WERI-Rb-1 (cell line): ENCODE results near the gene BEND6.
A peak's percentile ranks its signal among the peaks of the same experiment; 100 is the strongest.

ENCODE experiments used
- DNase-seq: peaks from one replicate; pipeline ENCODE4 v3.0.0-alpha.2; 2020
- H3K27ac ChIP-seq: fragments of 250-450 bp; sonication (Bioruptor Pico); 2 replicates; pipeline ENCODE4 v1.5.1; 2020; ENCODE audit warnings: mild to moderate bottlenecking, moderate library complexity
- H3K27me3 ChIP-seq: fragments of 250-450 bp; sonication (Bioruptor Pico); 2 replicates; pipeline ENCODE4 v1.5.1; 2021; ENCODE audit warnings: mild to moderate bottlenecking, low read depth, moderate library complexity; ENCODE audit not compliant: insufficient read depth, severe bottlenecking
- H3K36me3 ChIP-seq: fragments of 250-450 bp; sonication (Bioruptor Pico); 2 replicates; pipeline ENCODE4 v1.5.1; 2020; ENCODE audit warnings: mild to moderate bottlenecking, moderate library complexity
- H3K4me3 ChIP-seq: 2 replicates; pipeline ENCODE4 v1.5.1; 2011; ENCODE audit warnings: low read depth, mild to moderate bottlenecking, control low read depth, low read length
- H3K9me3 ChIP-seq: fragments of 250-450 bp; sonication (Bioruptor Pico); 2 replicates; pipeline ENCODE4 v1.5.1; 2021; ENCODE audit warnings: mild to moderate bottlenecking, moderate library complexity; ENCODE audit not compliant: severe bottlenecking
- TF ChIP-seq, protein P1 (sequence below): IDR thresholded peaks from 2 replicates; pipeline ENCODE4 v1.5.1; 2011; ENCODE audit warnings: low read depth, mild to moderate bottlenecking, control low read depth, inconsistent platforms, low read length

Gene BEND6

DNA sequence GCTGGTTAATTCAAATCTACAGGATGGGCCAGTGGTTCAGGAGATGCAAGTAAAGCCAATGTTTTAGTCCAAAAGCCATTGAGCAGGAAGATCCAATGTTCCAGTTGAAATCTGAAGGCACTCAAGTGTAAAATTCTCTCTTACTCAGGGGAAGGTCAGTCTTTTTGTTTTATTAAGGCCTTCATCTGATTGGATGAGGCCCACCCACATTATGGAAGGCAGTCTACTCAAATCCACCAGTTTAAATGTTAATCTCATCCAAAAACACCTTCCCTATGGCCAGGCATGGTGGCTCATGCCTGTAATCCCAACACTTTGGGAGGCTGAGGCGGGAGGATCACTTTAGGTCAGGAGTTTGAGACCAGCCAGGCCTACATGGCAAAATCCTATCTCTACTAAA lies 31.3 kb upstream of the BEND6 start:
- no peaks in the 10 kb centered on the region for H3K27me3 ChIP-seq
- H3K36me3 ChIP-seq = no peaks in the 10 kb centered on the region
- H3K9me3 ChIP-seq = no peaks in the 10 kb centered on the region
- H3K27ac ChIP-seq = no peak overlapping the region
- TF ChIP-seq, protein P1, sequence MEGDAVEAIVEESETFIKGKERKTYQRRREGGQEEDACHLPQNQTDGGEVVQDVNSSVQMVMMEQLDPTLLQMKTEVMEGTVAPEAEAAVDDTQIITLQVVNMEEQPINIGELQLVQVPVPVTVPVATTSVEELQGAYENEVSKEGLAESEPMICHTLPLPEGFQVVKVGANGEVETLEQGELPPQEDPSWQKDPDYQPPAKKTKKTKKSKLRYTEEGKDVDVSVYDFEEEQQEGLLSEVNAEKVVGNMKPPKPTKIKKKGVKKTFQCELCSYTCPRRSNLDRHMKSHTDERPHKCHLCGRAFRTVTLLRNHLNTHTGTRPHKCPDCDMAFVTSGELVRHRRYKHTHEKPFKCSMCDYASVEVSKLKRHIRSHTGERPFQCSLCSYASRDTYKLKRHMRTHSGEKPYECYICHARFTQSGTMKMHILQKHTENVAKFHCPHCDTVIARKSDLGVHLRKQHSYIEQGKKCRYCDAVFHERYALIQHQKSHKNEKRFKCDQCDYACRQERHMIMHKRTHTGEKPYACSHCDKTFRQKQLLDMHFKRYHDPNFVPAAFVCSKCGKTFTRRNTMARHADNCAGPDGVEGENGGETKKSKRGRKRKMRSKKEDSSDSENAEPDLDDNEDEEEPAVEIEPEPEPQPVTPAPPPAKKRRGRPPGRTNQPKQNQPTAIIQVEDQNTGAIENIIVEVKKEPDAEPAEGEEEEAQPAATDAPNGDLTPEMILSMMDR = no peak
- no peak overlapping the region for H3K4me3 ChIP-seq
- no peak for DNase-seq

DNA sequence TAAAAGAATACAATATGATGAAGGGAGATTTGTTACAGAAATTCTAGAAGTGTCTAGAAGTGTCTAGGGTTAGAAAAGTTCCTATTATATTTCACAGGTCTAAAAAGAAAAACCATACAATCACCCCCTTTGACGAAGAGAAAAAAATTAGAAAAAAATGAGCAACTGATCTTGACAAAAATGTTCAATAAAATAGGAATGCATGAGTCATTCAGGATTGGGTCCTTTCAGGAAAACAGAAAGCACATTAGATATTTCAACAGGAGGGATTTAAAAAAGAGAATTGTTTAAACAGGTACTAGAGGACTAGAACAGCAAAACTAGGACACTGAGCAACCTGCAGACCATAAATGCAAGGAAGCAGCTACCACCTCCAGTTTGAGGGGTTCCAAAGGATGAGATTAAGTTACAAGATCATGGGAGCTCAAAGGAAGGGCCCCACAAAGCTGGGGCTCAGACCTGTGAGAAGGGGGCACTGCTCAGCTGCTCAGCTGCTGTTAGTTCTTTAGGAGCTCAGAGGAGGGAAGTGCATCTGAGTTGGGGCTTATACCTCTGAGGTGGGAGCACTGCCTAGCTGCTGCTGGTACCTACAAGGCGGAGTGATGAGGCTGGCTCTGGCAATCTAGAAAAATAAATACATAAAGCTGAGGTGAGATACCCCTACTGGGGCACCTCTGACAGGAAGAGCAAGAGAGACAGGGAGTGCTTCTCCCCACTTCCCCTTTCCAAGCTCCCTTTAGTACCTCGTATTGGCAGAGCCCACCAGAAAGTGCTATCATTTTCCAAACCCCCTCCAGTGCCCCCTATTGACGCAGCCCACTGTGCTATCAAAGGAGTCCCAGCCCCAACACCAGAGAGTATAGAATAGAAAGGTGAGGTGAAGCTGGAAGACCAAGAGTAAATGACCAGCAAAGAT lies 27.1 kb upstream of the BEND6 start:
- Histone ChIP-seq H3K27ac (no peak overlapping the region), H3K9me3 (no peaks in the 10 kb centered on the region), H3K4me3 (no peak overlapping the region), H3K36me3 (no peaks in the 10 kb centered on the region), H3K27me3 (no peaks in the 10 kb centered on the region)
- TF ChIP-seq, protein P1 = 0 out of 2 replicates have a peak, but pooled peaks have one; percentile 24
- DNase-seq = peak; percentile 37

DNA sequence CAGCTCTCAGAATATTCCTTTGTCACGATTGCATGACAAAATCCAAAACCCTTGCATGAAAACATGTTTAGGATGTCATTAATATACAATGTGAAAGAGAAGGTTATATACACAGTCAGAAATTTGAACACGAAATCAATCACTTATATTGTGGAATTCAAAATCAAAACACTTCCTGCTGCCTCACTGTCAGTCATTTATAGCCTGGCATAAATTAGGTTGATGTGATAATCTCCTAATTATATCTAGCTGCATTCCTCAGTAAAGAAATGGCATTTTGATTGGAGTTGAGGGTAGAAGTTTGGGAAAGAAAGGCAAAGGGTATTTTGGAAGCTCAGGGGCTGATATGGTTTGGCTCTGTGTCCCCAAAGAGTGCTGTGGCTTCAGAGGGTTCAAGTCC lies 24.1 kb upstream of the BEND6 start:
- TF ChIP-seq, protein P1 = no peak
- H3K27ac ChIP-seq = no peak overlapping the region
- no peaks in the 10 kb centered on the region for H3K36me3 ChIP-seq
- no peak for DNase-seq
- no peak overlapping the region for H3K4me3 ChIP-seq
- H3K27me3 ChIP-seq = no peaks in the 10 kb centered on the region
- no peaks in the 10 kb centered on the region for H3K9me3 ChIP-seq

DNA sequence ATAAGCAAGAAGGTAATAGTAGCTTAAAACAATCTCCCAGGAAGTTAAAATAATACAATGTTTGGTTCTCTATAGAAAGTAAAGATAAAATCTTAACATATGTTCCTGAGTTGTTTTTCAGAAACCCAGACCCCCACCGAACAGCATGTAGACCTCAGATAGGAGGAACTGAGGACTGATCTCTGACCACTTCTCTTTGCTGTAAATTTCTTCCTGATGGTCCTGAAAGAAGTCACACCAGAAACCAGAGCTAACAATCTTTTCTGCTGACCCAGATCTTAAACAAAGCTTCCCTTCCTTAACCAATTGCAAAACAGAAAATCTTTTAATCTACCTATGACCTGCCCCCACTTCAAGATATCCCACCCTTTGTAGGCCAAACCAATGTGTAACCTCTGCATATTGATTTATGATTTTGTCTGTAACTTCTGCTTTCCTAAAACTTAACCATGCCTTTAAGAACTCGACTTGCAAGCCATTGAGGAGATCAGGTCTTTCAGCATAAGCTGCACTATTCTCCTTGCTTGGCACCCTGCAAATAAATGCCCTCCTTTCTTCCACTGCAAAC lies 21.9 kb upstream of the BEND6 start:
- TF ChIP-seq, protein P1 = no peak
- DNase-seq = no peak
- Histone ChIP-seq H3K4me3 (no peak overlapping the region), H3K27me3 (no peaks in the 10 kb centered on the region), H3K27ac (no peak overlapping the region), H3K9me3 (no peaks in the 10 kb centered on the region), H3K36me3 (no peaks in the 10 kb centered on the region)

DNA sequence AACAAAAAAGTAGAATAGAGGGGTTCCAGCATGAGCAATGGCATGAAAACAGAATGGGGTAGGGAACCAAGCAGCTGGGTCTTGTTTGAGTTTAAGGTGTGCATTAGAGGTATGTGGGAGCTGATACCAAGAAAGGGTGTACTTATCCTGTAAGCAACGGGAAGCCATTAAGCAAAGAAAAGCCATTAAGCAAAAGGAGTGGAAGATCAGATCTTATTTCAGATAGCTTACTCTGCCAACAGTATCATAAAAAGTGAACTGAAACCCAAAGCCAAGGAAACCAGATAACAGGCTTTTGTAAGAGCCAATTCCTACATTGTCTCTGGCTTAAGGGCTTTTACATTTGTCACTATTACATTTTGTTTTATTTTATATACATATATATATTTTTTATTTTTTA lies 21.3 kb upstream of the BEND6 start:
- H3K36me3 ChIP-seq = no peaks in the 10 kb centered on the region
- H3K9me3 ChIP-seq = no peaks in the 10 kb centered on the region
- TF ChIP-seq, protein P1 = no peak
- H3K4me3 ChIP-seq = no peak overlapping the region
- H3K27ac ChIP-seq = no peak overlapping the region
- DNase-seq = no peak
- H3K27me3 ChIP-seq = no peaks in the 10 kb centered on the region
